Smooth muscle cell (in vitro differentiated cells): ENCODE results near the gene IKZF5. TPM values are rescaled to one million over a fixed set of nuclear protein-coding genes. Genes with fewer than 3 reads are reported as not detected.

Experiments
- DNase-seq: peaks from one replicate; lab custom pipeline; 2025; ENCODE audit not compliant: unreplicated experiment; lab: John Stamatoyannopoulos, UW
- H2AFZ ChIP-seq: fragments of 200-600 bp; sonication (generic); 2 replicates; pipeline ENCODE4 v1.6.0; 2016; ENCODE audit warnings: antibody characterized with exemption, low read depth, mild to moderate bottlenecking
- H3F3A ChIP-seq: fragments of 200-600 bp; sonication (generic); 2 replicates; pipeline ENCODE4 v1.6.0; 2017; ENCODE audit warnings: antibody characterized with exemption, low read depth
- H3K27ac ChIP-seq: fragments of 200-600 bp; sonication (generic); 2 replicates; pipeline ENCODE4 v1.5.1; 2016; ENCODE audit warnings: low read depth, mild to moderate bottlenecking
- H3K27me3 ChIP-seq: fragments of 200-600 bp; sonication (generic); 2 replicates; pipeline ENCODE4 v1.6.1; 2016; ENCODE audit warnings: low read depth, mild to moderate bottlenecking
- H3K36me3 ChIP-seq: fragments of 200-600 bp; sonication (generic); 2 replicates; pipeline ENCODE4 v1.5.1; 2016; ENCODE audit warnings: low read depth
- H3K4me1 ChIP-seq: fragments of 200-600 bp; sonication (generic); 2 replicates; pipeline ENCODE4 v1.5.1; 2016; ENCODE audit warnings: low read depth
- H3K4me2 ChIP-seq: fragments of 200-600 bp; sonication (generic); 2 replicates; pipeline ENCODE4 v1.6.0; 2016; ENCODE audit warnings: mild to moderate bottlenecking
- H3K4me3 ChIP-seq: fragments of 200-600 bp; sonication (generic); 2 replicates; pipeline ENCODE4 v1.5.1; 2016; ENCODE audit warnings: mild to moderate bottlenecking
- H3K79me2 ChIP-seq: fragments of 200-600 bp; sonication (generic); 2 replicates; pipeline ENCODE4 v1.6.0; 2016; ENCODE audit warnings: low read depth, mild to moderate bottlenecking
- H3K9ac ChIP-seq: fragments of 200-600 bp; sonication (generic); 2 replicates; pipeline ENCODE4 v1.6.0; 2016; ENCODE audit warnings: low read depth
- H3K9me3 ChIP-seq: fragments of 200-600 bp; sonication (generic); replicated peaks from 2 replicates; pipeline ENCODE4 v1.5.1; 2016; ENCODE audit warnings: low read depth
- H4K20me1 ChIP-seq: fragments of 200-600 bp; sonication (generic); 2 replicates; pipeline ENCODE4 v1.6.0; 2016; ENCODE audit warnings: low read depth
- CTCF ChIP-seq: fragments of 200-600 bp; sonication (generic); IDR thresholded peaks from 2 replicates; pipeline ENCODE4 v1.5.1; 2017; ENCODE audit warnings: borderline replicate concordance, mild to moderate bottlenecking, antibody characterized with exemption; ENCODE audit not compliant: insufficient read depth, poor library complexity, severe bottlenecking
- WGBS: methylation state at CpG from one replicate; pipeline ENCODE4 v1.1.7; 2016; ENCODE audit warnings: low lambda C conversion rate; 5-methylcytosine and 5-hydroxymethylcytosine counted together
- polyA plus RNA-seq: library from polyadenylated mRNA; unstranded; fragments of >200 nt; fragmentation: Nextera tagmentation; extraction: Ambion mirVana; gene quantifications from 2 replicates; pipeline ENCODE4 v1.2.1, GENCODE V29; 2016
- total RNA-seq: library from RNA; depleted of rRNA; stranded (reverse); fragments of >200 nt; gene quantifications from 2 replicates; pipeline ENCODE4 v1.2.3, GENCODE V29; 2014

Gene IKZF5
- total and polyA plus RNA-seq, 2 experiments from 2014 or later: 5.6 to 6.6 TPM

GRCh38 chr10:122997864-122998263, 10.7 kb downstream of the IKZF5 start:
- Histone ChIP-seq H3K9me3 (no peaks in the 10 kb centered on the region), H4K20me1 (peaks cover 63% of the 10 kb centered on the region), H3K4me2 (no peak overlapping the region), H3K4me1 (no peaks in the 10 kb centered on the region), H3K36me3 (peaks cover 6% of the 10 kb centered on the region), H3K27me3 (no peaks in the 10 kb centered on the region), H2AFZ (no peak overlapping the region), H3K9ac (no peak overlapping the region), H3K79me2 (peaks cover 26% of the 10 kb centered on the region), H3K4me3 (no peak overlapping the region), H3F3A (no peaks in the 10 kb centered on the region), H3K27ac (no peak overlapping the region)
- DNase-seq: no peak
- no peak for TF ChIP-seq CTCF
- 84% methylated on average over 3 of the region's 3 CpGs for WGBS

- H3K27me3 ChIP-seq: no peaks in the 10 kb centered on the region
- no peaks in the 10 kb centered on the region for H3K9me3 ChIP-seq
- peaks cover 6% of the 10 kb centered on the region for H3K36me3 ChIP-seq
- H3K27ac ChIP-seq: no peak overlapping the region
- H3K4me1 ChIP-seq: no peaks in the 10 kb centered on the region
- 96% methylated on average over 4 of the region's 4 CpGs for WGBS
- peaks cover 17% of the 10 kb centered on the region for H3K79me2 ChIP-seq
- no peaks in the 10 kb centered on the region for H3F3A ChIP-seq
- H3K4me2 ChIP-seq: no peak overlapping the region
- no peak for DNase-seq
- H3K4me3 ChIP-seq: no peak overlapping the region
- no peak overlapping the region for H3K9ac ChIP-seq
- H4K20me1 ChIP-seq: peaks cover 47% of the 10 kb centered on the region
- TF ChIP-seq CTCF: no peak
- no peak overlapping the region for H2AFZ ChIP-seq
Observed at GRCh38 chr10:122995936-122996335, 12.7 kb downstream of the IKZF5 start.

- peaks cover 6% of the 10 kb centered on the region for H3K36me3 ChIP-seq
- no peak overlapping the region for H3K4me2 ChIP-seq
- DNase-seq: no peak
- no peak for TF ChIP-seq CTCF
- H2AFZ ChIP-seq: no peak overlapping the region
- no peaks in the 10 kb centered on the region for H3F3A ChIP-seq
- no peaks in the 10 kb centered on the region for H3K27me3 ChIP-seq
- no peak overlapping the region for H3K27ac ChIP-seq
- H3K4me1 ChIP-seq: no peaks in the 10 kb centered on the region
- H3K4me3 ChIP-seq: no peak overlapping the region
- no peak overlapping the region for H3K9ac ChIP-seq
- WGBS: 98% methylated on average over 6 of the region's 6 CpGs
- H3K9me3 ChIP-seq: no peaks in the 10 kb centered on the region
- peaks cover 26% of the 10 kb centered on the region for H4K20me1 ChIP-seq
- peaks cover 8% of the 10 kb centered on the region for H3K79me2 ChIP-seq
Observed at GRCh38 chr10:122993797-122994336, 14.7 kb downstream of the IKZF5 start.

DNA sequence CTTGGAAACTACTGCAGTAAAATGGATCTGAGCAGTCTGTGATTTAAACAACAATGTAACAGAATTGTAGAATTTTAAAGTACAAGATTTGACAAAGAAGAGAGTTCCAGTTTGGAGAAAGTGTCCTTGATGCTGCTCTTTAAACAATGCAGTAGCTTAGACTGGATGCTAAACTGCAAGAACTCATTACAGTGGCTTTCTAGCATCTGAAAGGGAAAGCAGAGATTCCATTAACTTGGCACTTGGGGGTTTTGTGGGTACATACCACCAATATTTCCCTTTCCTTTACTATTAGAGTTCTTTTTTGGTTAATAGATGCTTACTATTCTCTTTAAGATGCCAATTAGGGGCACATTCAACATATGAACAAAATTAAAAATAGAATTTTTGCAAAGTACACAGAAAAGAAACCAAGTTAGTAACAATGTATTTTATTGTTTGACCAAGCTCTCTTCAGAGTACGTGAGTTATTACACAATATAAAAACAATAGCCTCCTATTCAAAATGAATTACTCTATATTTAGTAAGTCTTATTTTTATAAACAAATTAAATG, 16.5 kb downstream of the IKZF5 start:
- no peak for TF ChIP-seq CTCF
- Histone ChIP-seq H3K27me3 (no peaks in the 10 kb centered on the region), H3F3A (no peaks in the 10 kb centered on the region), H3K9ac (no peak overlapping the region), H3K9me3 (no peaks in the 10 kb centered on the region), H3K36me3 (peaks cover 6% of the 10 kb centered on the region), H3K4me3 (no peak overlapping the region), H4K20me1 (peaks cover 10% of the 10 kb centered on the region), H3K27ac (no peak overlapping the region), H2AFZ (no peak overlapping the region), H3K4me2 (no peak overlapping the region), H3K79me2 (no peaks in the 10 kb centered on the region), H3K4me1 (no peaks in the 10 kb centered on the region)
- WGBS: 98% methylated on average over 1 of the region's 1 CpG
- no peak for DNase-seq
